HG03558 (cell line): ENCODE data around the gene ZNF230.

Experiments
- ATAC-seq: cut with Tn5 transposase; IDR thresholded peaks from one replicate; pipeline ENCODE4 v1.9.1; 2021; ENCODE audit warnings: moderate number of reproducible peaks; ENCODE audit not compliant: unreplicated experiment; ENCODE audit errors: extremely low read depth

Gene ZNF230

GRCh38 chr19:44002566-44003460, at the start of gene ZNF230:
Gene ZNF230, plus strand, starts transcription at chr19:44002957. Its CDS starts 4,122 bp downstream, at chr19:44007079.
- ATAC-seq, result peak; percentile 76

- ATAC-seq, result no peak
These were observed 45.9 kb upstream of the ZNF230 start for GRCh38 chr19:43956827-43957226.

GRCh38 chr19:43957891-43958290, 44.9 kb upstream of the ZNF230 start:
- no peak for ATAC-seq

- no peak for ATAC-seq
These were observed 42.3 kb upstream of the ZNF230 start for GRCh38 chr19:43960411-43960810.

GRCh38 chr19:43966079-43966694, 36.6 kb upstream of the ZNF230 start:
- no peak for ATAC-seq

GRCh38 chr19:43976732-43977131, 26.0 kb upstream of the ZNF230 start:
- no peak for ATAC-seq

GRCh38 chr19:43983544-43983911, 19.2 kb upstream of the ZNF230 start:
- no peak for ATAC-seq

GRCh38 chr19:43983912-43984686, 18.7 kb upstream of the ZNF230 start, which contains the start of gene ZNF155:
Gene ZNF155, plus strand, starts transcription at chr19:43984188. Its CDS starts 4,356 bp downstream, at chr19:43988544.
- ATAC-seq, result no peak

GRCh38 chr19:43984687-43985000, 18.1 kb upstream of the ZNF230 start:
- ATAC-seq, result no peak

GRCh38 chr19:43997631-43998290, 5.0 kb upstream of the ZNF230 start:
- ATAC-seq, result no peak

- no peak for ATAC-seq
These were observed 568 bp upstream of the ZNF230 start for GRCh38 chr19:44002212-44002565.

GRCh38 chr19:44003461-44004009, 778 bp downstream of the ZNF230 start:
- ATAC-seq, result no peak

- ATAC-seq, result no peak
These were observed 3.2 kb downstream of the ZNF230 start for GRCh38 chr19:44005973-44006372.

GRCh38 chr19:44007473-44007872, 4.7 kb downstream of the ZNF230 start:
- ATAC-seq, result no peak

- no peak for ATAC-seq
These were observed 7.7 kb downstream of the ZNF230 start for GRCh38 chr19:44010468-44010867.

- ATAC-seq, result no peak
These were observed 16.7 kb downstream of the ZNF230 start for GRCh38 chr19:44019498-44019897.

- no peak for ATAC-seq
These were observed 18.5 kb downstream of the ZNF230 start for GRCh38 chr19:44021221-44021620.

GRCh38 chr19:44024900-44025216, 22.1 kb downstream of the ZNF230 start:
- no peak for ATAC-seq

- ATAC-seq, result no peak
These were observed 22.6 kb downstream of the ZNF230 start, which contains the start of gene ZNF222 for GRCh38 chr19:44025217-44025936. Gene ZNF222, plus strand, starts transcription at chr19:44025379. Its CDS starts 58 bp downstream, at chr19:44025437.

- no peak for ATAC-seq
These were observed 23.9 kb downstream of the ZNF230 start for GRCh38 chr19:44026622-44027021.
